ENCODE measurements around the gene PLA2G10.
"Not testable (repeated sequence)": the region's sequence is repeated elsewhere in the genome, so short reads cannot be mapped to it uniquely, and the experiment has no call there.

DNA sequence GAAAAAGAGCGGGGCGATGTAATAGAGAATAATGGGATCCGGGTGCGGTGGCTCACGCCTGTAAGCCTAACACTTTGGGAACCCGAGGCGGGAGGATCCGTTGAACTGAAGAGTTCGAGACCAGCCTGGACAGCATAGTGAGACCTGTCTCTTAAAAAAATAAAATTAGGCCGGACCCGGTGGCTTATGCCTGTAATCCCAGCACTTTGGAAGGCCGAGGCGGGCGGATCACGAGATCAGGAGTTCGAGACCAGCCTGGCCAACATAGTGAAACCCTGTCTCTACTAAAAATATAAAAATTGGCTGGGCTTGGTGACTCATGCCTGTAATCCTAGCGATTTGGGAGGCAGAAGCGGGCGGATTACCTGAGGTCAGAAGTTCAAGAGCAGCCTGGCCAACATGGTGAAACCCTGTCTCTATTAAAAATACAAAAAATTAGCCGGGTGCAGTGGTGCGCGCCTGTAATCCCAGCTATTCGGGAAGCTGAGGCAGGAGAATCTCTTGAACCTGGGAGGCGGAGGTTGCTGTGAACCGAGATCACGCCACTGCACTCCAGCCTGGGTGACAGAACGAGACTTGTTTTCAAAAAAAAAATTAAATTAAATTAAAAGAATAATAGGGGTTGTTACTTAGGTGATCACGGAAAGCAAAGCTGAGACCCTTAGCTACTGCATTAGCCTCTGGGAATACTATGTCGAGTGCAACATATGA lies 63.3 kb downstream of the PLA2G10 start:
- not testable (repeated sequence) for TF ChIP-seq POLR2A, EP300 (IDR thresholded peaks at IDR 0.05)
